HG02981 (cell line): ENCODE results near the gene LCP1.
A peak's percentile ranks its signal among the peaks of the same experiment; 100 is the strongest.

Experiments
- ATAC-seq: cut with Tn5 transposase; IDR thresholded peaks from one replicate; pipeline ENCODE4 v1.9.1; 2021; ENCODE audit warnings: mild to moderate bottlenecking, moderate library complexity; ENCODE audit not compliant: unreplicated experiment

LCP1 gene

DNA sequence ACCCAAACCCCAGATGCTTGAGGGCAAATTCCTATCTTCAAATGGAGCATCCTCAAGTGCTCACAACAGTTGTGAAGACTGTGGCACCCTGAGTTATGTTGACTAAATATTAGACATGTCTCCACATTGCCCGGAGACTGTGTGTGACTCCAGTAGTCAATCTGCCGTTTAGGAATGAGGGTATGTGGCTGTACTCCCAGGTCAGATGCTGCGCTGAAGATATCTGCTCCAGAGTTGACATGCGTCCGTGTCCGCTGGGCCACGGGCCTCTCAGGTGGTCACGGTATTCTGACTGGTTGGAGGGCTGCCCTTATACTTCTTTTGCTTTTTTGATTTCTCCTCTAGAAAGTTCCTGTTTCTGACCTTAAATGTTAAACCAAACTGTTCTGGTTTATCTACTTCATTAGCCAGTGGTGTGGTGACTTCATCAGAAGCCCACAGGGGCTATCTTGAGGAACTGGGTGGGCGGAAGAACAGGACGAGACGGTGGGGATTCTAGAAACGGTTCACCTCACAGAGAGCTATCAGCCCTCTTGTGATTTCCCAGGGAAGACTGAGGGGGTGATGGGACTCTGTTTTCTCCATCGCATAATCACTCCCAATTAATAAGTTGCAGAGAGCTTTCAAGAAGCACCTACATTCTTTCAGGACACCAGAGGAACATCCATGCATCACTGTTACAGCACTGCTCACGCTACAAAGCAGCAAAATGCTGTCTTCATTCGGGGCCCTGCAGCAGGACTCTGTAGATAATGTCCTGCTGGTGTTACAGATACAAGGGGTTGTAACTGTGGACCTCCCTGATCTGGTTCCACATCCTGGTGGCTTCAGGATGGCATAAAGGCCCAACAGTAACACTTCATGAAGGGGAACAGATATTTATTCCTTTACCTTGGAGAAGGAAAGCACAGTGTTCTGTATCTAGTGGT, 1.3 kb upstream of the LCP1 start:
- no peak for ATAC-seq

DNA sequence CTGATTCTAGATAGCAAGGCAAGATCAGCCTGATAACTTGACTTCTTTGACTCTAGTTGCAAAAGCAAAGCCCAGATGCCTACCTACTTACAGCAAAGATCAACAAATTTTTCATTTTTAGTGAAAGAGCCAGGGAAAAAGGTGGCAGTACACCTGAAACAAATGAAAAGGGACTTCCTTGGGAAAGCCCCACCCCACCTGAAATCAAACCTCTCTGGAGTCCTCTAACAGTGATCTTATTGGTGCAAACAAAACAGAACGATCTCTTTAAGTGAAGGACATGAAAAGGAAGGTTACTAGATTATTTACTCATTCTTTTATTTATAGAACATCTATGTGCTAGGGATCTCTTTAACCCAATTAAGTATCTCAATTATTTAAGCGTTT, 507 bp upstream of the LCP1 start:
- peak; percentile 5 for ATAC-seq

DNA sequence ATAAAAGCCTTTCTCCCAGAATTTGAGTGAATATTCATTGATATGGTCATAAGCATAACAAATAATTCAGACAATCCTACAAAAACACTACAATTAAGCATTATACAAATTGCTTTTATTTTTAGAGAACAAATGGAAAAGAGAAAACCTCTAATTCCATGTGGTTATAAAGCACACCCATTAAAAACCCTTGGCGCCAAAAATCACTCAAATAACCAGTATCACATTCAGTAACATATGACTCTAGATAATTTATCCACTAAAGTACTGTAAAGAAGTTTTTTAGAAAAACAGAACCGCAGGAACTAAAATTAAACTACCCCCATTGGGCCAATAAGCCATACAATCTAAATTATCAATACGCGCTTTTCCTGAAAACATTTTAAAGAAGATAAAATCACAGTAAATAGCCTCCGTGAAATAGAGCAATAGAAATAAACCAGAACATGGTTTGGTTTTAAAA, 569 bp downstream of the LCP1 start:
- no peak for ATAC-seq

DNA sequence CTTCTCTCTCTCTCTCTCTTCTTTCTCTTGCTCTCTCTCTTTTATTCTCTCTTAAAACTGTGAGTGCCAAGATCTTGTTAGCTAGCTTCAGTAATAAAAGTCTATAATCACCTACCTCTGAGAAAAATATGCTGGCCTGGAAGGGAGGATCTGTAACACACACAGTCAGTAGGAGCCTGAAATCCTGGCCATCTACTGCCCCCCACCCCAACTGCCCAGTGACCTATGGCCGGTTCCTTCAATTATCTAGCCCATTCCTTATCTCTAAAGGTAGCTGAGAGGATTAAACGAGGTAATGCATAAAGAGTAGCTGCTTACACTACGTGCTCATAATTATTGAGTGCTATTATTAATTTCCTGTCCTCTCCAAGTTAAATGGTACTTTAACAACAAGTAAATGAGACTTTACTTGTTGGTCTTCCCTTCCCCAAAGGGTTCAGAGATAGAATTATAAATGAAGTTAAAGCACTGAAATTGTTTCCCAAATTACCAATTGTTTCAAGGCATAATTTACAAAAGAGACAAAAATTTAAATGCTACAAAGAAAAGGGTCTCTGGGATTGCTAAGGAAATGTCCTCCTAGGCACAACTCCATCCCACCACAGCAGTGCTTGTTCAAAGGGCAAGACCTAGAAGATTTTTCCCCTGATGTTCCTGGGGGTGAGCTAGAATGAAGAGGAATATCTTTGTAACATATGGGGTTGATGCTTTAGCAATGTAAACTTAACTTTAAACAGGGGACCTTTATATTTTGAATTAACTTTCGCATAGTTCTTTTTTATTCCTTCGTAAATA, 1.8 kb downstream of the LCP1 start:
- no peak for ATAC-seq

DNA sequence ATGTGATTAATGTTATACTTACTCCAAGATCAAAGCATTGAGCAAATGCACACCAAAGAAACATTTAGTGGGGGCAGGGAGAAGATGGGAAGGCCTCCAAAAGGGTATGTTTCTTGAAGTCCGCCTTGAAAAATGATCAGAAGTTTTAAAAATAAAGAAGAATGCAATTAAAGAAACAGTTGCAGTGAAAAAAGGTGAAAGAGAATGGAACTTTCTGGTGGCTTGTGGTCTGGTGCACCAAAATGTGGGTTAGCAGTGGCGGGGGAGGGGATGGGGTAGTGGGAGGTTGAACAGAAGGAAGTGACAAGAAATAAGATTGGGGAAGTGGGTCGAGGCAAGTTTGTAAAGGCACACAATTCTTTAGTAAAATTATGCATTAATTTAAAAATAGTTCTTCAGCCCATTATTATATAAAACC, 2.5 kb downstream of the LCP1 start:
- ATAC-seq: no peak

DNA sequence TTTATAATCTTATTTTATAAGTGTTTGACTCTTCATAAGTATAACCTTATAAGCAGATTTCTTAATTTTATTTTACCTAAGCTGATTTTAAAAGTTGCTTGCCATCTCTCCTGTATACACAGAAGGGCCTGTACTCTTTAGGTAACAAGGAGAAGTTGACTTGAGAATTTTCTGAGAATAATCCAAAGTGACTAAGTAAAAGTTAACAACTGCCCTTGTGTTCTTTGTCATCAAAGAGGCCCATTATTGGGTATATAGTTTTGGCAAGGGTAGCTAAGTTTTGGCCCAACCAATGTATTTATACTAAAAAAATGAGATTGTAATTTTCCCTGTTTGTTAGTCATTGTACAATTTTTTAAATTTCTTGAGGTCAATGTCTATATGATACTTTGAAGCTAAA, 3.2 kb downstream of the LCP1 start:
- ATAC-seq: no peak

DNA sequence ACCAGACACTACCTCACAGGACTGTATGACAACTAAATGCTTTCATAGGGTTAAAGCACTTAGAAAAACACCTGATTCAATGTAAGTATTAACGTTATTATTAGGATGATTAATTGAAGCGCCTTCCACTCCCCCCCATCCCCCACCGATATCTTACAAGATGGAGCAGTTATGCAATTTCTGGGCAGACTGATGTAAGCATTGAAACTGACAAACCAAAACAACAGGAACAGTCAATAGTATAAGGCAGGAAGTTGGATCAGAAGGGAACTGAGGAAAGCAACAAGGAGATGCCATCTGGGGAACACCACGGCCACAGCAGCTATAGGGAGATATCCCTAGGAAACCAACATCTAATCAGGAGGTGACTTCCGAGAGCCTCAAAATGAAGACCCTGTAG, 3.8 kb downstream of the LCP1 start:
- no peak for ATAC-seq

DNA sequence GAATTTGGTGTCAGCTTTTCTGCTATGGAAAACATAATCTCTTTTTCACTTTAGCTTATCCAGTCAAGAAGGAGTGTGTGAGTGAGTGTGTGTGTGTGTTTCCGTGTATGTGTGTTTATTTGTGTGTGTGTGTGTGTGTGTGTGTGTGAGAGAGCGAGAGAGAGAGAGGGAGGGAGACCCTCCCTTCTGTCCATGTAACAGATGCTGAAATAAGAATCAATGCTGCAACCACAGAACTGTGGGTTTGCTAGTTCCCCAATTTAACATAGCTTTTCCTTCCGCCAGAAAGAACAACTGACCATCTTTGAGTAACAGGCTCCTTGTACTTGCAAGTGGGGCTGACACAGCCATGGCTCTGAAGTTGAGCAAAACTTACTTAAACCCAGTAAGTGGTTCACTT, 5.2 kb downstream of the LCP1 start:
- ATAC-seq: peak; percentile 29

DNA sequence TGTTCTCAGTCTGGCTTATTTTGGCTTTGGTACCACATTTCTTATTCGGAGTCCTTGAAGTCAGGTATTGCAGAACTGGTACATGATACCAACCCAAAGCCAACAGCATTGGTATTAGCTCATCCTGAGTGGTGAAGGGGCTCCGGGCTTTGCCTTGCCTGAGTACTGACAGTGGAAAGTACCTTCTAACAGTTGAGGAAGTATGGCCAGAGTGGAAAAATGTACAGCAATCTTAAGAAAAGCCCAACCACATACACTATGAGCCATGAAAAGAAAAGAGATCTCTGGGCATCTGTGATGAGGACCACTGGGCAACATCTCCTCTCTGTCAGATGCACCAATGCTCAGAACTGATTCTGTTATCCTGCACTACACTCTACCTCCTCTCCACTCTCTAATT, 8.3 kb downstream of the LCP1 start:
- ATAC-seq: peak; percentile 38

DNA sequence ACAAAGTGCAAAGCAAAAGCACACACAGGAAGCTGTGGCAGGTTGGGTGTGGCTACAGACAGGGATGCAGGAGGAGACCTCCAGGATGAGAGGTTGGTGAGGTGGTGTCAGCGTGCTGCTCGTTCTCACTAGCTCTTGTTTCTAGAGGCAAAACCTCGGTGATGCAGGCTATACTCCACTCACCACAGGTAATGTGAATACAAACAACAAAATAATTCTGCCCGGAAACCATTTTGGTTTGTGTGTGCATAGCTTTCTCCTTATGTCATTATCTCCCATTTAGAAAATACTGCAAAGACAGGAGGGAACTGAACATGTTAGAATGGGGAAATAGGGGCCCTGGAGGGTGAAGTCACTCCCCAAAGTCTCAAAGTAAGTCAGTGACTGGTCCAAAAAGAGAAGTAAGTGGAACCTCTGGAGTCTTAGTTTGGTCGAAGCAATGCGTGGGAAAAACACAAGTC, 9.4 kb downstream of the LCP1 start:
- ATAC-seq: peak; percentile 33

DNA sequence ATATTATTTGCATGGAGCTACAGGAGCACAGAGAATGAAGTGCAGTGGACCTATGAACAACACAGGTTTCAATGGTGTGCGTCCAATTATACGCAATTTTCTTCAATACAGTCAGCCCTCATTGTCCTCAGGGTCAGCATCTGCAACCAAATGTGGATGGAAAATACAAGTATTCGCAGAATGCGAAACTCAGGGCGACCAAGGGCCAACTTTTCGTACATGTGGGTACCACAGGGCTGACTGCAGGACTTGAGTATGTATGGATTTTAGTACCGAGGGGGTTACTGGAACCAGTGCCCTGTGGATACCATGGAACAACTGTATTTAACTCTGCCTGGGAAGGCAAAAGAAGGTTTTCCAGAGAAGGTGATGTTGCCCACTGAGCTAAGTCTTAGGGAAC, 10.2 kb downstream of the LCP1 start:
- ATAC-seq: no peak

DNA sequence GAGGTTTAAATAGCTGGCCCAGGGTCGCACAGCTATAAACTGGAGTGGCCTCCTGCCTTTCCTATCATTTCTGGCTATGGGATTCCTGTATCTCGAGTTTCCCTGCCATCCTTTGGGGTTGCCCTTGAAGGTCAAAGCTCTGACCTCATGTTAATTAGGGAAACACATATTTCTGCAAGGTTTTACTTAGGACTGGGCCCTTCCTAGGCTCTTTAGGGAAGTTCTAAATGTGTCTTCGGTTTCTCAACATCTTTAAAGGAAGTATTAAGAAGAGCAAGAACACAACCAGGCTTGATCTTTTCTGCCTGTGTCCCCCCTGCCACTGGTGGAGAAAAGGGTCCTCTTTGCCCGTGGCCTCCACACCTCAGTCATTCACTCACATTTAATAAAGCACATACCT, 10.8 kb downstream of the LCP1 start:
- no peak for ATAC-seq

DNA sequence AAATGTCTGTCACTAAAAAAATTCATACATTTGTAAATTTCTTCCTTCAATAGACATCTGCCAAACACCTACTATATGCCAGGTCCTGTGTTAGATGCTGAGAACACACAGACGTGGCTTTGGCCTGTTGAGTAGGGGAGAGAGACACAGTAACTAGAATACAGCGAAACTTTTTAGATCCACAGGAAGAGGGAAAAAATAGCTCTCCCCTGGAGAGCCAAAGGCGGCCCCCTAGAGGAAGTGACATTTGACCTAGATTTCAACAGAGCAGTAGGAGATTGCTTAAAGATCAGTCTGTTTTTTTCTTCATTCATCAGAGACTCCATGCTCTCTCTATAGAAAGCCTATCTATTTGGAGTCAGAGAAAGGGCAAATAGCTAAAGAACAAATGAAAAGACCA, 11.3 kb downstream of the LCP1 start:
- no peak for ATAC-seq

DNA sequence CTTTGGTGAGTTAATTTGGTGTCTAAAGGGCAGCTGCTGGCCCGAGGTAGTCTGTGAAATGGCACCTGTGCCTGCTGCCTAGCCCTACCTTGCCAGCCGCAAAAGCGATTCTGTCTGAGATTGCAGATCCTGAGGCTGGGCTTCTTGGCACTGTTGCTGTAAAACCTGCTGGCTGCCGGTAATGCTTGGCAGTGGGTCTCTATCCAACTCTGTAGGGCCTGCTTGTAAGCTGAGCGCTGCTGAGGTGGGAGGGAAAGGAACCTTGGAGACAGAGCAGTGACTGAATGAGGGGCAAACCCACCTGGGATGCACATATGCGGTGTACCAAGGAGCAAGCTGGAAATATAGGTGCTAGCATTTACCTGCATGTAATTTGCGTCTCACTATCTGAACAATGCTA, 11.7 kb downstream of the LCP1 start:
- no peak for ATAC-seq

DNA sequence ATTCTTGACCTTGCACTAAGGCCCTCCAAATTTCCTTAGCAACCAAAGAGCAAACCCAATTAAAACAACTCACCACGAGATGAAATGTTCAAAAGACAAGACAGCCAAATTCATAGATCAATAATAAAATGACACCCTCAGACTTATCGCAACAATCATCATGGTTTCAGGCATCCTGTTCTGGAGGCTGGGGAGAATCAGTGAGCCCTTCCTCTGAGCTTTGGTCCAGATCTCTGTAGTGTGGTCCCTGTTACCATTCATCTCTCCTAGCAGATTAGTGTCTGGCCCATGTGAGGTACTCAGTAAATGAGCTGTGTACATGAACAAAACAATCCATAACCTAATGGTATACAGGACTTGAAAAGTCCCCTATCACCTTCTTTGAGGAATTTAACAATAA, 12.2 kb downstream of the LCP1 start:
- ATAC-seq: no peak

DNA sequence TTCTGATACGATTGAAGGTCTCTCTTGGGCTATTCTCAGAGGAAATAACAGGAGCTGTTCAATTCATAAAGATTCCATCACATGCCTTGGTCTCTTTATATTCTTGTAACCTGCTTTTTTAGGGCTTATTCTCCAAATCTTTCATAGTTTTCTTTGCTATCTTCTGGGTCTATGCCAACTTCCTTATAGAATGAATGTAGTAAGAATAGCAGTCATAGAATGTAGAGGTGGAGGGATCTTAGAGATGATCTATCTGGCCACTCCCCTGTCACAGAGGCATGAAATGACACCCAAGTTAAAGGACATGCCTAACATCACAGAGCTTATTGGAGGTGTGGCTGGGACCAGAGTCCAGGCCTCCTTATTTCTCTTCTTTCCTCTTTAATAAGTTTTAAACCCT, 13.2 kb downstream of the LCP1 start:
- ATAC-seq: no peak

DNA sequence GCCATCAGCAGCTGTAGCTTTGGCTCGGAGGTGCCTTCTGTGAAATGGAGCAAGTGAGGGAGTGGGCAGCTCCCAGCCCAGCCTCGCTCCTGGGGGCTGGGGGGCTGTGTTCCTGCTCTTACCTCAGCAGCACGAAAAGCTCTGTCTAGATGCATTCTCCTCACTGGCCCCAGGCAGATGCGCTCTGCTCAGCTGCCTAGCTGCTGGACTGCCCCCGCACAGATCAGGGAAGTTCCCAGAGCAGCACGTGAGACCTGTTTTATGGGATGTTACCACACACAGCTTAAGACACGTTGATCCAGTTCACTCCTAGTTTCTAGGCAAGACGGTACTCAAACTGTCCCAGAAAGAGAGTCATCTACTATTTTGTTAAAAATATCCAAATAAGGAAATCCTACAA, 13.6 kb downstream of the LCP1 start:
- no peak for ATAC-seq

DNA sequence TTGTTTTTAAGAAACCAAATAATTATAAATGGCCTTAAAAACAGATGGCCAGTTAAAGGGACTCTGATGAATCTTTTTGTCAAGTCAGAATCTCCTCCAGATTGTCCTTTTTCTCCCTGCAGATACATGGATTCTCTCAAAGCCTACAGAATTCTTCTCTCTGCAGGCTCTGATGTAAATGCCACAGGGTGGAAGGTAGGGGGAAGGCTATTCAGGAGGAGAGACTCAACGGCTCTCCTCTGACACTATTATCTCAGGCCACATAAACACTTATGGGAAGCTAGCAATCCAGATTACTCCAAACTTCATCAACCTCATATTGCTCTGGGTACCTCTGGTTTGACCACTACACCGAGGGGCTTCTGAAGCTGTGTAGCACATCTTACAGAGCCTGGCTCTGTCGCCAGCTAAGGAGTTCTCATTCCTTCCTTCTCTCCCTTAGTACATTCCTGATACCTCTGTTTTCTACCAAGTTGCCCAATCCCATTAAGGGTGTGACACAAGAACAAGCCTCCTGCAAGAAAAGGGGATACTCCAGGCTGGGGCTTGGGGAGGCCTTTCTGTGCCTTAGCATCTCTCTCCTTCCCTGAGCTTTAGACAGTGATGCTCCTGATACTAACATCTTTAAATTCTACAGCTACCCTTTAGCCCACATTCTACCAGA, 14.9 kb downstream of the LCP1 start:
- no peak for ATAC-seq

DNA sequence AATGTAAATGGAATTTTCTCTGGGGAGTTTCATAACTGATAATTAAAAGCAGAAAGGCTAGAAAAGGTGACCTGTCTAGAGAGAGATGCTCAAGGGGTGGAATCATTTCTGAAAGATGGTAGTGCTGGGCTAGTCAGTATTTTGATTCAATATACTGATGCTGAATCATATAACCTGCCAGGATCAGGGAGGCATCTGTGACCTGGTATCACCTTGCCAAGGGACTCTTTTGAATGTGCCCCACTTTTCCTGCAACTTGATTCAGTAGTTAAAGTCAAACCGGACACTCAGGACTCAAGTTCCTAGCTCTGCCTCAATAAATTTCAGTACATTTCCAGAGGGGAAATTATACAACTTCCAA, 15.8 kb downstream of the LCP1 start:
- no peak for ATAC-seq

DNA sequence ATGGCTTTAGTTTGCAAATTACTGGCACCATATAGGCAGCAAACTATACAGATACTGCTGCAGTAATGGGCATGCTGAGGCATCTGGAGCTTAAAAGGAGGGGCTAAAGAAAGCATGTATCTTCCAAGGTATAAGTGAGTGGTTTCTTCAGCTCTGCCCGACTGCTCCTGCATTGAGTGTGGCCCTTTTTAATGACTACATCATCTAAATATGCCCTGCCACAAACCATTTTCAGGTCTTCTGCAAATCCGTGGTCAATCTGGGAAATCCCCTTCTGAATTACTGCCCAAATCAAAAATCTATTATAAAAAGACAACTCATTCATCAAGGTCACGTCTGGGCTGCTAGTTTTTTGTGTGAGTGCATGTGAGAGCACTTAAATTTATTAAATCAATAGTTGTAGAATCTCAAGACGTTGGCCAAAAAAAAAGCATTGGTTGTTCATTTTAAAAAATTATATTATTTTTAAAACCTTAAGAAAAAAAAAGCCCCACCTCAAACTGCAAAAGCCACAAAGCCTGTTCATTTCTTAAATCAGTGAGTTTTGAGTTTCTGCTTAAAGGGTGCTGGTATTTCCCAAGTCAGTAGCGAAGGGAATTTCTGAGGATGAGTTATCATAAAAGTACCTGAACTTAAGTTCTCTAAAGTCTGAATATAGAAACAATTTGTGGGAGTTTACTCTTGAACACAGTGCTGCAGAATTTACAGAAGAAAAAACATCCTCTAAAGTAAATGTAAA, 16.3 kb downstream of the LCP1 start:
- ATAC-seq: peak; percentile 60

DNA sequence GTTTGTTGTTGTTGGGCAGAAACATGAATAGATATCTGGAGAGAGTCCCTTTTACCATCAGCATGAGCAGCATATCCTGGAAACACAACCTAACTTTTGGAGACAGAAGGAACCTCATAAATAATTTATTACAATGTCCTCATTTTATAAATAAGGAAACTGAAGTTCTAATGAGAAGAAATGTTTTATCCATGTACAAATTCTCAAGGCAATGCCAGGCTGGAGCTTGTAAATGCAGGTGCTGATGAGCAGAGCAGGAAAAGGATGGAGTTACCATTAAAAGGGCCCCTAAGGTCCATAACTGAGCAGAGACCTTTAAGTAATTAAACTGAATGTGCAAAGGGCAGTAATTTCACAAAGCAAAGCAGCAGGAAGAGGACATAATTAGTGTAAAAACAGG, 17.3 kb downstream of the LCP1 start:
- ATAC-seq: no peak
